GM12878 (cell line): ENCODE measurements around the gene DYNLT4.

Experiments
- CEBPZ ChIP-seq: fragments of 150-350 bp; IDR thresholded peaks from 2 replicates; pipeline ENCODE4 v1.6.1; 2016; ENCODE audit warnings: low read depth, low read length
- CREB1 ChIP-seq: IDR thresholded peaks from 2 replicates; pipeline ENCODE4 v1.6.1; 2012; ENCODE audit warnings: low read depth, mild to moderate bottlenecking, inconsistent platforms
- CTCF ChIP-seq, 3 experiments: IDR thresholded peaks in 2 of 3; conservative IDR thresholded peaks in 1 of 3; 2 replicates each; pipeline ENCODE4 v1.5.1; 2011; ENCODE audit warnings: low read depth in 3 of 3, low read length in 3 of 3, mild to moderate bottlenecking in 3 of 3, control low read depth in 2 of 3, moderate library complexity in 2 of 3, inconsistent platforms in 1 of 3, mixed read lengths in 1 of 3; ENCODE audit not compliant: control insufficient read depth in 2 of 3, insufficient read depth in 1 of 3; ENCODE audit errors: extremely low read depth in 1 of 3
- EP300 ChIP-seq, 2 experiments: fragments of 150-350 bp in 1 of 2; IDR thresholded peaks; 2 replicates each; pipeline ENCODE4 v1.6.1; 2011 to 2012; ENCODE audit warnings: low read depth in 2 of 2, low read length in 2 of 2, borderline replicate concordance in 1 of 2, improper control_type of control experiment in 1 of 2, inconsistent platforms in 1 of 2; ENCODE audit not compliant: control insufficient read depth in 1 of 2
- PBX3 ChIP-seq: IDR thresholded peaks from 2 replicates; pipeline ENCODE4 v1.6.1; 2011; ENCODE audit warnings: mild to moderate bottlenecking, low read depth, low read length, moderate library complexity; ENCODE audit not compliant: insufficient replicate concordance
- SMARCA5 ChIP-seq: fragments of 450-650 bp; IDR thresholded peaks from 2 replicates; pipeline ENCODE4 v1.6.1; 2017; ENCODE audit warnings: mild to moderate bottlenecking
- SPI1 ChIP-seq: IDR thresholded peaks from 2 replicates; pipeline ENCODE4 v1.6.1; 2011; ENCODE audit warnings: low read depth, mild to moderate bottlenecking, low read length, moderate library complexity, borderline replicate concordance; ENCODE audit not compliant: insufficient read depth

- TF ChIP-seq EP300 (IDR thresholded peaks at IDR 0.05; ENCODE audit: borderline replicate concordance in 1 of 2, control insufficient read depth in 1 of 2, low read depth in 2 of 2, low read length in 2 of 2) (no peak), CREB1 (no peak), SPI1 (no peak), CEBPZ (no peak), PBX3 (no peak), SMARCA5 (no peak), CTCF (IDR thresholded peaks at IDR 0.05 in 2 of 3, conservative IDR thresholded peaks at IDR 0.05 in 1 of 3; ENCODE audit: control insufficient read depth in 2 of 3, extremely low read depth in 1 of 3, insufficient read depth in 1 of 3, low read depth in 3 of 3, low read length in 3 of 3) (no peak)
These were observed 27.2 kb upstream of the DYNLT4 start for GRCh38 chr1:44834328-44834727.
